Cardiac fibroblast (primary cell): Measurements from ENCODE around the gene CCDC68.
"Not testable (repeated sequence)": the region's sequence is repeated elsewhere in the genome, so short reads cannot be mapped to it uniquely, and the experiment has no call there.

ENCODE experiments used
- DNase-seq, 2 donors: peaks; one replicate each; pipeline versions ENCODE4 v3.0.0 to v3.0.0-alpha.2; 2010; ENCODE audit warnings: low read depth in 2 of 2
- H3K4me3 ChIP-seq, 2 donors: replicated peaks in 1 of 2; 1 replicate in 1 of 2; 2 replicates in 1 of 2; pipeline ENCODE4 v1.5.1; 2011; ENCODE audit warnings: low read depth in 2 of 2, low read length in 2 of 2, mild to moderate bottlenecking in 2 of 2, moderate library complexity in 1 of 2
- CTCF ChIP-seq: IDR thresholded peaks from one replicate; pipeline ENCODE4 v1.5.1; 2011; ENCODE audit warnings: low read depth, mild to moderate bottlenecking, low read length, inconsistent platforms

CCDC68 gene

DNA sequence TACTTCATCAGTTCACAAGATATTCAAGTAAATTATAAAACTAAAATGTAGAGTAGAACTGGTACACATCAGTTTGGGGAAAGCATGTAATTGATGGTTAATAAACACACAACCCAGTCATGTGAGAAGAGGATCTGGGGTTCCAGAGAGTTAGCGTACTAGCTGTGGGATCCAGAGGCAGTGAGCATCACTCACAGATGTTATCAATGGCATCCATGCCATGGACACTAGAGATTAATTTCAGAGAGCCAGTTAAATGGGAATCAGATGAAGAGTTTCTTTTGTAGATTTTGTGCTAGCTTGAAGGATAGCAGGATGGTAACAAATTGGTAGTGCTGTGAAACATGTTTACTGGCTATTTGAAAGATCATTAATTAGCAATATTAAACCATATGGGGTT lies 21.8 kb upstream of the CCDC68 start:
- no peak for TF ChIP-seq CTCF
- no peak overlapping the region for H3K4me3 ChIP-seq
- DNase-seq = no peak

GRCh38 chr18:54975598-54975997 lies 16.3 kb upstream of the CCDC68 start:
- no peak for TF ChIP-seq CTCF
- peak in 1 of 2 donors; percentile 22 for DNase-seq
- H3K4me3 ChIP-seq = no peak overlapping the region

GRCh38 chr18:54973046-54973445 lies 13.8 kb upstream of the CCDC68 start:
- no peak overlapping the region for H3K4me3 ChIP-seq
- DNase-seq = no peak
- TF ChIP-seq CTCF = no peak

- DNase-seq = no peak
- no peak for TF ChIP-seq CTCF
- no peak overlapping the region for H3K4me3 ChIP-seq
Measured at GRCh38 chr18:54968807-54969206, 9.5 kb upstream of the CCDC68 start.

DNA sequence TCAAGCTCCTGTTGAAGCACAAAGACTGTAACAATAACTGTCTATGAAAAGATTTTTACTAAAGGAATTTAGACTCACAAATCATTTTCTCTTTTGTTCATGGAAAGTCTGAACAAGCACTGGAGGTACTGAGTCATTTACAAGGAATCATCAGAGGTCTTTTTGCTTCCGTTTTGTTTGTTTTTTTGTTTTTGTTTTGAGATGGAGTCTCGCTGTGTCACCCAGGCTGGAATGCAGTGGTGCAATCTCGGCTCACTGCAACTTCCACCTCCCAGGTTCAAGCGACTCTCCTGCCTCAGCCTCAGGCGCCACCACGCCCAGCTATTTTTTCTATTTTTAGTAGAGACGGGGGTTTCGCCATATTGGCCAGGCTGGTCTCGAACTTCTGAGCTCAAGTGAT lies 9.0 kb upstream of the CCDC68 start:
- peak; percentile 58 to 95 for DNase-seq
- not testable (repeated sequence) for H3K4me3 ChIP-seq

DNA sequence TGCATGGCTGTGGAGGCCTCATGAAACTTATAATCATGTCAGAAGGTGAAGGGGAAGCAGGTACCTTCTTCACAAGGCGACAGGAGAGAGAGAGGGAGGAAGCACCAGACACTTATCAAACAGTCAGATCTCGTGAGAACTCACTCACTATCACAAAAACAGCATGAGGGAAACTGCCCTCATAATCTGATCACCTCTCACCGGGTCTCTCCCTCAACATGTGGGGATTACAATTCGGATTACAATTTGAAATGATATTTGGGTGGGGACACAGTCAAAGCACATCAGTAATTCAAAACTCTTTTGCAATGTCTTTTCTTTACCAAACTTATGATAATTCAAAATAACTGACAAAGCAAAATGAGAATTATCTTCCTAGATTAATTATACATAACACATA lies 8.5 kb upstream of the CCDC68 start:
- TF ChIP-seq CTCF = no peak

GRCh38 chr18:54964741-54965140 lies 5.5 kb upstream of the CCDC68 start:
- DNase-seq = peak; percentile 57 to 75
- no peak overlapping the region for H3K4me3 ChIP-seq
- no peak for TF ChIP-seq CTCF

More for the DNA sequence above, 8.5 kb upstream of the CCDC68 start:
- H3K4me3 ChIP-seq = no peak overlapping the region
- DNase-seq = no peak
